T-helper 1 cell treated with Interleukin-12 subunit alpha and Interleukin-12 subunit beta and Interleukin-4 antibody, amounts not matched to agents 30 ng/mL and 1 ng/mL, for 36 hours (primary cell): Measurements from ENCODE around the gene GPT2. TPM values are rescaled to one million over a fixed set of nuclear protein-coding genes. Genes with fewer than 3 reads are reported as not detected.

Experiments used
- intact Hi-C: fragments of 100-400 bp; cut with micrococcal nuclease; formaldehyde crosslinking; loops from one replicate; pipeline ENCODE4 v1.15.1; 2024
- total RNA-seq: library from RNA; stranded (reverse); gene quantifications from 2 replicates; pipeline ENCODE4 v1.2.3, GENCODE V29; 2022

Gene GPT2
- total RNA-seq, result 7.0 and 8.3 TPM in 2 replicates

- intact Hi-C loops, result loop anchor here (1.0 to 5.0 kb wide), 9 partner anchors 25 to 578 kb away; partner anchors contain the start of genes C16orf87, ITFG1, ORC6 and PHKB
Measured at GRCh38 chr16:46883690-46884512, at the start of gene GPT2. Gene GPT2 (plus strand): TSS chr16:46884362. CDS start chr16:46884716, 354 bp downstream.

- intact Hi-C loops, result no loop called here
Measured at GRCh38 chr16:46836534-46837530, 47.3 kb upstream of the GPT2 start.

- intact Hi-C loops, result no loop called here
Measured at GRCh38 chr16:46839986-46840443, 44.1 kb upstream of the GPT2 start.

- intact Hi-C loops, result no loop called here
Measured at GRCh38 chr16:46842192-46842895, 41.8 kb upstream of the GPT2 start.

GRCh38 chr16:46843898-46844642, 40.1 kb upstream of the GPT2 start:
- intact Hi-C loops, result no loop called here

- intact Hi-C loops, result no loop called here
Measured at GRCh38 chr16:46844771-46845170, 39.4 kb upstream of the GPT2 start.

- intact Hi-C loops, result no loop called here
Measured at GRCh38 chr16:46845952-46846351, 38.2 kb upstream of the GPT2 start.

GRCh38 chr16:46848768-46849764, 35.1 kb upstream of the GPT2 start:
- intact Hi-C loops, result no loop called here

GRCh38 chr16:46850619-46851555, 33.3 kb upstream of the GPT2 start:
- intact Hi-C loops, result no loop called here

- intact Hi-C loops, result no loop called here
Measured at GRCh38 chr16:46852130-46852529, 32.0 kb upstream of the GPT2 start.

- intact Hi-C loops, result loop anchor here (1.0 to 2.0 kb wide), 5 partner anchors 30 to 1311 kb away; partner anchors contain the start of gene GPT2
Measured at GRCh38 chr16:46853713-46854443, 30.3 kb upstream of the GPT2 start.

- intact Hi-C loops, result loop anchor here (1.0 to 2.0 kb wide), 5 partner anchors 29 to 1310 kb away; partner anchors contain the start of gene GPT2
Measured at GRCh38 chr16:46854846-46855245, 29.3 kb upstream of the GPT2 start.

GRCh38 chr16:46855389-46855788, 28.8 kb upstream of the GPT2 start:
- intact Hi-C loops, result loop anchor here (2.0 kb wide), 1 partner anchor 183 kb away; no protein-coding TSS in a partner anchor

GRCh38 chr16:46857368-46857945, 26.7 kb upstream of the GPT2 start:
- intact Hi-C loops, result no loop called here

GRCh38 chr16:46858151-46858550, 26.0 kb upstream of the GPT2 start:
- intact Hi-C loops, result no loop called here

- intact Hi-C loops, result no loop called here
Measured at GRCh38 chr16:46859719-46860152, 24.4 kb upstream of the GPT2 start.
